Gastrocnemius medialis (tissue), 4 donors: ENCODE data around the gene SRBD1. TPM values are rescaled to one million over a fixed set of nuclear protein-coding genes. Genes with fewer than 3 reads are reported as not detected.

Source experiments
- ATAC-seq, 2 donors: fragments of 150-250 bp; one replicate each; pipeline ENCODE4 v1.9.1; 2016
- DNase-seq, 2 donors: peaks; one replicate each; pipeline ENCODE4 v3.0.0-alpha.2; 2019
- H3K27ac ChIP-seq, 4 donors: fragments of 200-600 bp; sonication (generic); 1 replicate in 1 of 4; 2 replicates in 3 of 4; pipeline ENCODE4 v1.5.1; 2016 to 2018; ENCODE audit warnings: mild to moderate bottlenecking in 2 of 4, moderate library complexity in 1 of 4
- H3K27me3 ChIP-seq, 3 donors: fragments of 200-600 bp; sonication (generic) in 2 of 3; 1 replicate in 1 of 3; 2 replicates in 2 of 3; pipeline versions ENCODE4 v1.5.1 to v1.6.0; 2016 to 2019; ENCODE audit warnings: mild to moderate bottlenecking in 1 of 3, moderate library complexity in 1 of 3
- H3K36me3 ChIP-seq, 2 donors: fragments of 200-600 bp; sonication (generic) in 1 of 2; one replicate each; pipeline ENCODE4 v1.5.1; 2017 to 2018
- H3K4me1 ChIP-seq, 2 donors: fragments of 200-600 bp; sonication (generic) in 1 of 2; one replicate each; pipeline ENCODE4 v1.5.1; 2016 to 2017; ENCODE audit warnings: mild to moderate bottlenecking in 2 of 2
- H3K4me3 ChIP-seq, 4 donors: fragments of 200-600 bp; sonication (generic) in 3 of 4; 1 replicate in 1 of 4; 2 replicates in 3 of 4; pipeline ENCODE4 v1.5.1; 2016 to 2019; ENCODE audit warnings: mild to moderate bottlenecking in 2 of 4
- H3K9me3 ChIP-seq, 3 donors: fragments of 200-600 bp; sonication (generic) in 2 of 3; 1 replicate in 1 of 3; 2 replicates in 2 of 3; pipeline ENCODE4 v1.5.1; 2016 to 2019
- CTCF ChIP-seq, 5 experiments: fragments of 450-650 bp in 3 of 5; fragments of 200-600 bp in 2 of 5; sonication (generic) in 2 of 5; IDR thresholded peaks in 4 of 5; conservative IDR thresholded peaks in 1 of 5; 1 replicate in 4 of 5; 2 replicates in 1 of 5; pipeline ENCODE4 v1.5.1; 2016 to 2019; ENCODE audit warnings: antibody characterized with exemption in 5 of 5, mild to moderate bottlenecking in 3 of 5, moderate library complexity in 3 of 5
- POLR2A ChIP-seq, 2 donors: fragments of 450-650 bp; IDR thresholded peaks; one replicate each; pipeline ENCODE4 v1.6.1; 2017; ENCODE audit warnings: antibody characterized with exemption in 2 of 2, mild to moderate bottlenecking in 2 of 2, moderate library complexity in 2 of 2
- in situ Hi-C, 4 donors: fragments of 200-750 bp; cut with MboI; loops; one replicate each; pipeline versions ENCODE4 v1.15.0 to v1.8.0; 2017; ENCODE audit warnings: low sequenced_read_pairs in 4 of 4
- intact Hi-C: fragments of 100-400 bp; cut with DNase I; formaldehyde crosslinking; loops from one replicate; pipeline ENCODE4 v1.15.1; 2023; ENCODE audit warnings: low total_unique reads
- total RNA-seq, 4 donors: library from RNA; depleted of rRNA; stranded (reverse); fragments of >200 nt; gene quantifications; one replicate each; pipeline versions ENCODE4 v1.1.0 to v1.2.3, GENCODE V29; 2016

Gene SRBD1
- total RNA-seq, 4 donors from 2014 or later = 3.0 to 10.1 (median 4.5) TPM

- H3K4me1 ChIP-seq = peaks cover 8 to 12% of the 10 kb centered on the region in 2 donors
- in situ Hi-C loops (no loop called here), intact Hi-C loops (no loop called here)
- H3K27ac ChIP-seq = no peak overlapping the region
- H3K9me3 ChIP-seq = no peaks in the 10 kb centered on the region
- DNase-seq (no peak), ATAC-seq (no peak)
- no peaks in the 10 kb centered on the region for H3K36me3 ChIP-seq
- H3K4me3 ChIP-seq = no peak overlapping the region
- H3K27me3 ChIP-seq = no peaks in the 10 kb centered on the region
- TF ChIP-seq POLR2A (IDR thresholded peaks at IDR 0.05) = no peak
- no peak for TF ChIP-seq CTCF (IDR thresholded peaks at IDR 0.05 in 4 of 5, conservative IDR thresholded peaks at IDR 0.05 in 1 of 5)
Measured at GRCh38 chr2:45457211-45457945, 153.7 kb downstream of the SRBD1 start.

- no peaks in the 10 kb centered on the region for H3K9me3 ChIP-seq
- H3K4me3 ChIP-seq = no peak overlapping the region
- TF ChIP-seq POLR2A (IDR thresholded peaks at IDR 0.05) (no peak), CTCF (IDR thresholded peaks at IDR 0.05 in 4 of 5, conservative IDR thresholded peaks at IDR 0.05 in 1 of 5) (no peak)
- no peaks in the 10 kb centered on the region for H3K4me1 ChIP-seq
- intact Hi-C loops = no loop called here
- no peak for ATAC-seq
- DNase-seq = no peak
- H3K36me3 ChIP-seq = no peaks in the 10 kb centered on the region
- H3K27me3 ChIP-seq = no peaks in the 10 kb centered on the region
- H3K27ac ChIP-seq = no peak overlapping the region
- in situ Hi-C loops = no loop called here
Measured at GRCh38 chr2:45452866-45453265, 158.2 kb downstream of the SRBD1 start.

- Histone ChIP-seq H3K4me1 (no peaks in the 10 kb centered on the region), H3K4me3 (no peak overlapping the region), H3K9me3 (no peaks in the 10 kb centered on the region), H3K27ac (no peak overlapping the region), H3K27me3 (no peaks in the 10 kb centered on the region), H3K36me3 (no peaks in the 10 kb centered on the region)
- no peak for ATAC-seq
- no peak for DNase-seq
- intact Hi-C loops (no loop called here), in situ Hi-C loops (no loop called here)
- no peak for TF ChIP-seq CTCF (IDR thresholded peaks at IDR 0.05 in 4 of 5, conservative IDR thresholded peaks at IDR 0.05 in 1 of 5)
- TF ChIP-seq POLR2A (IDR thresholded peaks at IDR 0.05) = no peak
Measured at GRCh38 chr2:45450634-45451033, 160.4 kb downstream of the SRBD1 start.

GRCh38 chr2:45448217-45448616, 162.8 kb downstream of the SRBD1 start:
- DNase-seq (no peak), ATAC-seq (no peak)
- no peaks in the 10 kb centered on the region for H3K36me3 ChIP-seq
- TF ChIP-seq POLR2A (IDR thresholded peaks at IDR 0.05) (no peak), CTCF (IDR thresholded peaks at IDR 0.05 in 4 of 5, conservative IDR thresholded peaks at IDR 0.05 in 1 of 5) (no peak)
- no peaks in the 10 kb centered on the region for H3K27me3 ChIP-seq
- no peak overlapping the region for H3K4me3 ChIP-seq
- intact Hi-C loops = no loop called here
- in situ Hi-C loops = no loop called here
- H3K9me3 ChIP-seq = no peaks in the 10 kb centered on the region
- H3K27ac ChIP-seq = no peak overlapping the region
- H3K4me1 ChIP-seq = no peaks in the 10 kb centered on the region

GRCh38 chr2:45446016-45446415, 165.1 kb downstream of the SRBD1 start:
- in situ Hi-C loops (no loop called here), intact Hi-C loops (no loop called here)
- Histone ChIP-seq H3K4me1 (no peaks in the 10 kb centered on the region), H3K4me3 (no peak overlapping the region), H3K9me3 (no peaks in the 10 kb centered on the region), H3K27ac (no peak overlapping the region), H3K36me3 (no peaks in the 10 kb centered on the region), H3K27me3 (no peaks in the 10 kb centered on the region)
- TF ChIP-seq POLR2A (IDR thresholded peaks at IDR 0.05) (no peak), CTCF (IDR thresholded peaks at IDR 0.05 in 4 of 5, conservative IDR thresholded peaks at IDR 0.05 in 1 of 5) (no peak)
- ATAC-seq (no peak), DNase-seq (no peak)
